GM12878 (cell line): Measurements from ENCODE around the gene LIMS1.

ENCODE experiments used
- RAD21 ChIP-seq: IDR thresholded peaks from 2 replicates; pipeline ENCODE4 v1.6.1; 2011; ENCODE audit warnings: mild to moderate bottlenecking, low read depth, low read length, moderate library complexity; ENCODE audit not compliant: insufficient read depth
- SREBF1 ChIP-seq: IDR thresholded peaks from 2 replicates; pipeline ENCODE4 v1.6.1; 2012; ENCODE audit warnings: mild to moderate bottlenecking, low read length
- TCF12 ChIP-seq: IDR thresholded peaks from 2 replicates; pipeline ENCODE4 v1.6.1; 2011; ENCODE audit warnings: low read depth, mild to moderate bottlenecking, low read length
- TF ChIP-seq, protein P1 (sequence below), 3 experiments: IDR thresholded peaks in 2 of 3; conservative IDR thresholded peaks in 1 of 3; 2 replicates each; pipeline ENCODE4 v1.5.1; 2011; ENCODE audit warnings: low read depth in 3 of 3, low read length in 3 of 3, mild to moderate bottlenecking in 3 of 3, control low read depth in 2 of 3, moderate library complexity in 2 of 3, inconsistent platforms in 1 of 3, mixed read lengths in 1 of 3; ENCODE audit not compliant: control insufficient read depth in 2 of 3, insufficient read depth in 1 of 3; ENCODE audit errors: extremely low read depth in 1 of 3

GRCh38 chr2:108542071-108542470, 7.8 kb downstream of the LIMS1 start:
- TF ChIP-seq TCF12 (no peak), SREBF1 (no peak), RAD21 (no peak)
- TF ChIP-seq, protein P1, sequence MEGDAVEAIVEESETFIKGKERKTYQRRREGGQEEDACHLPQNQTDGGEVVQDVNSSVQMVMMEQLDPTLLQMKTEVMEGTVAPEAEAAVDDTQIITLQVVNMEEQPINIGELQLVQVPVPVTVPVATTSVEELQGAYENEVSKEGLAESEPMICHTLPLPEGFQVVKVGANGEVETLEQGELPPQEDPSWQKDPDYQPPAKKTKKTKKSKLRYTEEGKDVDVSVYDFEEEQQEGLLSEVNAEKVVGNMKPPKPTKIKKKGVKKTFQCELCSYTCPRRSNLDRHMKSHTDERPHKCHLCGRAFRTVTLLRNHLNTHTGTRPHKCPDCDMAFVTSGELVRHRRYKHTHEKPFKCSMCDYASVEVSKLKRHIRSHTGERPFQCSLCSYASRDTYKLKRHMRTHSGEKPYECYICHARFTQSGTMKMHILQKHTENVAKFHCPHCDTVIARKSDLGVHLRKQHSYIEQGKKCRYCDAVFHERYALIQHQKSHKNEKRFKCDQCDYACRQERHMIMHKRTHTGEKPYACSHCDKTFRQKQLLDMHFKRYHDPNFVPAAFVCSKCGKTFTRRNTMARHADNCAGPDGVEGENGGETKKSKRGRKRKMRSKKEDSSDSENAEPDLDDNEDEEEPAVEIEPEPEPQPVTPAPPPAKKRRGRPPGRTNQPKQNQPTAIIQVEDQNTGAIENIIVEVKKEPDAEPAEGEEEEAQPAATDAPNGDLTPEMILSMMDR (IDR thresholded peaks at IDR 0.05 in 2 of 3, conservative IDR thresholded peaks at IDR 0.05 in 1 of 3; ENCODE audit: control insufficient read depth in 2 of 3, extremely low read depth in 1 of 3, insufficient read depth in 1 of 3, low read depth in 3 of 3, low read length in 3 of 3): no peak
